Gastroesophageal sphincter (tissue), 3 donors: ENCODE data around the gene NPFF.

Source experiments
- CTCF ChIP-seq, 4 experiments: fragments of 200-600 bp in 2 of 4; fragments of 450-650 bp in 2 of 4; sonication (generic) in 1 of 4; IDR thresholded peaks; one replicate each; pipeline ENCODE4 v1.5.1; 2017 to 2019; ENCODE audit warnings: antibody characterized with exemption in 4 of 4, mild to moderate bottlenecking in 2 of 4, moderate library complexity in 2 of 4
- POLR2A ChIP-seq, 2 donors: fragments of 450-650 bp; IDR thresholded peaks; one replicate each; pipeline ENCODE4 v1.6.1; 2017; ENCODE audit warnings: antibody characterized with exemption in 2 of 2, mild to moderate bottlenecking in 2 of 2, moderate library complexity in 1 of 2
- POLR2AphosphoS5 ChIP-seq: sonication (generic); formaldehyde crosslinking; IDR thresholded peaks from one replicate; pipeline ENCODE4 v1.6.1; 2017; ENCODE audit warnings: antibody characterized with exemption

GRCh38 chr12:53530061-53530460, 22.8 kb upstream of the NPFF start:
- no peak for TF ChIP-seq CTCF (IDR thresholded peaks at IDR 0.05)
- no peak for TF ChIP-seq POLR2A (IDR thresholded peaks at IDR 0.05)
- no peak for TF ChIP-seq POLR2AphosphoS5
